Pulmonary artery endothelial cell (primary cell): ENCODE measurements around the gene SOX13. TPM values are rescaled to one million over a fixed set of nuclear protein-coding genes. Genes with fewer than 3 reads are reported as not detected.

Experiments
- DNase-seq: peaks from one replicate; pipeline ENCODE4 v3.0.0-alpha.2; 2011; ENCODE audit warnings: low read depth, low spot score
- total RNA-seq: library from RNA; depleted of rRNA; stranded (reverse); fragments of >200 nt; gene quantifications from 2 replicates; pipeline ENCODE4 v1.2.3, GENCODE V29; 2014

The SOX13 gene
- total RNA-seq, 1 donor from 2014 or later: 9.1 TPM

DNA sequence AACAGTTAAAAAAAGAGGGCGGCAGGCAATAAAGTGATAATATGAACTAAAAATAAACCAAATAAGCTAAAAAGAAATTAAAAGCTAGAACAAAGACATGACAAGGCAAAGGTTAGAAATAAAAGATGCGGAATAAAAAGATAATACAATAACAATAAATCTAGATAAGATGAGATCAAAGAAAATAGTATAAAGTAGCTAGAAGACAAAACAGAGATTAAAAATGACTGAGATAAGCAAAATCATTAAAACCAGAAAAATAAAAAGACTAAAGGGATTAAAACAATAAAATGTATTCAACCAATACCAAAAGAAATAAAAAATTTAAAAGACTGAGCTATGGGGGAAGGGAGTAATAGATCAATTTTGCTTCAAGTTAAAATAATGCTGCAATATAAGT lies 10.8 kb upstream of the SOX13 start:
- no peak for DNase-seq

GRCh38 chr1:204065174-204065985 lies 7.5 kb upstream of the SOX13 start:
- no peak for DNase-seq

- no peak for DNase-seq
These were observed 7.0 kb upstream of the SOX13 start for GRCh38 chr1:204065986-204066300.

- no peak for DNase-seq
These were observed 5.0 kb upstream of the SOX13 start for GRCh38 chr1:204067935-204068334.

GRCh38 chr1:204069887-204070286 lies 3.0 kb upstream of the SOX13 start:
- no peak for DNase-seq

GRCh38 chr1:204070895-204071294 lies 2.0 kb upstream of the SOX13 start:
- no peak for DNase-seq

DNA sequence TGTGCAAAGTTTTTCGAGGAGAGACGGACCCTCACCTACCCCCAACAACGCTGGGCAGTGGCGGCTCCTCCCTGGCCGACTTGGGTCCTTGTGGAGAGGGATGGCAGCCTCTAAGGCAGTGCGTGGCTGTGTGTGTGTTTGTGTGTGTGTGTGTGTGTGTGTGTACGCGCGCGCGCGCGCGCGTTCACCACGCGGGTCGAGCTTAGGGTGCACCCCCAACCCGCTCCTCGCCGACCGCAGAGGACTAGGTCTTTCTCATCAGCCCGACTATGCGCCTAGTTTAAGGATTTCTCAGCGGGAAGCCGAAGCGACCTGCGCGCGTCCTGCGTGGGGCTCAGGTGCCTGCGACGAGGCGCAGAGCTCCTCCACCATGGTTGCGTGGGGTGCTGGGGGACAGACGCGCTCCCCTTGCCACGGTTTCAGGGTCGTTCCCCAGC lies 940 bp downstream of the SOX13 start:
- no peak for DNase-seq

GRCh38 chr1:204074274-204075138 lies 1.6 kb downstream of the SOX13 start:
- peak; percentile 35 for DNase-seq

DNA sequence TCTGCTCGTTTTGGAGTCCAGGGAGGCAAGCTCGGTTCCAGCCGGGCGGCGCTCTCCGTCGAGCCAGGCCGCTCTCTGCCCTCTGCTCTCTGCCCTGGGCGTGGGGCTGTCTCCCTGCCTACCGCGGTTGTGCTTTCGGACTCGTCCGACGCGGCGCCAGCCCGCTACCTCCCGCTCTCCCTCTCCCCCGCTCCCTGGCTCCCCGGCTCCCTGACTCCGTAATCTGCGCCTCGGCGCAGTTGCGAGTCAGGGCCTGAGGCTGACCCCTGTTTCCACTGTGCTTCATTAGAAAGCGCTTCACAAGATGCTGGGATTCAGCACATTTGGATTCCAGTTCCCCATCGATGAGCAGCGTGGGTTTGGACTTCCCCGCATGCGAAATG lies 2.2 kb downstream of the SOX13 start:
- DNase-seq: no peak

DNA sequence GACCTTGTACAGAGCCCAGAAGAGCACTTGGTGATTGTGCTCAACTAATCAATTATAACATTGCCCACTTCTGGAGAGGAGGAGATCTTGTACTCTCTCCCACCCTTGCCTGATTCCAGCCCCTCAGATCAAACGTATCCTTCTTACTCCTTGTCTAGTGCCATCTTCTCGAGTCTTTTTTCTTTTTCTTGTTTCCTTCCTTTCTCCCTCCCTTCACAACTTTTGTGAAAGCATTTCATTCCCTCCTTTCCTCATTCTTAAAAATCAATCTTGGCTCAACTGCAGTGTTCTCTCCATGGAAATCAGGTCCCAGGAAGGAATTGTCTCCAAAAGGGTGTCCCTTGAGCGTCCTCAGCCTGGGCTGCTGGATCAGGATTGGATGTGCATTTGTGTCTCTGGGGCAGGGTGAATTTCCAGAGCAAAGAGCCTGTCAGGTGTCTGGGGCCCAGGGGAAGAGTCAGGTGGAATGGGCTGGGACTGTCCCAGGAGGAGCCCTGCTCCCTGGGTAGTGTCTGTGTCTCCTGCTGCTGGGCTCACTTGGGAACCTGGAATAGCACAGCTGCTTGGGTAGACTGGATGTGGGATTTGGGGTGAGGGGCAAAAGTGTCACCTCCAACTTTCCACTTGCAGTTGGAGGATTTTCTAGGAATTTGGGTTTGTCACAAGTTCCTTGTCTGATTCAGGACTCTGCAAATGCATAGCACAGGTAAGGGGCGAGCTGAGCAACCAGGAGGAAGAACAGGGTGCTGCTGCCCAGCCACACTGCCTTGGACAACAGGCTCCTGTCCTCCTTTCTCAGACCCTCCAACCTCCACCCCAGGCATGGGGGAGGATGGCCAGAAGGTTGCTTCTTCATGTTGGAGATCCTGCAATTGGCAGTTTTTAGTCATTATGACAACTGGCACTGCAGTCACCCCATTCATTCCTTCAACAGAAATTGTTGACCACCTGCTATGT lies 3.3 kb downstream of the SOX13 start:
- DNase-seq: no peak

DNA sequence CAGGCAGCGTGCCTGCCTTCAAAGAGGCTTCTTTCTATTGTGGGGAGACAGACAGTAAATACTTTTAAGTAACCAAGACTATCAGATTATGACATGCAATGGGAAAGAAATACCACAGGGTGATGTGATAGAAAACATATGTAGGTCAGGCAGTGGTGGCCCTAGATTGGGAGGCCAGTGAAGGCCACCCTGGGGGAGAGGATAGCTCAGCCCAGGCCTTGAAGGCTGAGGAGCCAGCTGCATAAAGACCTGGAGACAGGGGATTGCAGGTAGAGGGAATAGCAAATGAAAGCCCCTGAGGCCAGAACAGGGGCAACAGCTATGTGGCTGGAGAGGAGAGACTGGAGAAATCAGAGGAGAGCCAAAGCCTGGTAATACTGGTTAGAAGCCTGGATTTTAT lies 4.0 kb downstream of the SOX13 start:
- DNase-seq: no peak

DNA sequence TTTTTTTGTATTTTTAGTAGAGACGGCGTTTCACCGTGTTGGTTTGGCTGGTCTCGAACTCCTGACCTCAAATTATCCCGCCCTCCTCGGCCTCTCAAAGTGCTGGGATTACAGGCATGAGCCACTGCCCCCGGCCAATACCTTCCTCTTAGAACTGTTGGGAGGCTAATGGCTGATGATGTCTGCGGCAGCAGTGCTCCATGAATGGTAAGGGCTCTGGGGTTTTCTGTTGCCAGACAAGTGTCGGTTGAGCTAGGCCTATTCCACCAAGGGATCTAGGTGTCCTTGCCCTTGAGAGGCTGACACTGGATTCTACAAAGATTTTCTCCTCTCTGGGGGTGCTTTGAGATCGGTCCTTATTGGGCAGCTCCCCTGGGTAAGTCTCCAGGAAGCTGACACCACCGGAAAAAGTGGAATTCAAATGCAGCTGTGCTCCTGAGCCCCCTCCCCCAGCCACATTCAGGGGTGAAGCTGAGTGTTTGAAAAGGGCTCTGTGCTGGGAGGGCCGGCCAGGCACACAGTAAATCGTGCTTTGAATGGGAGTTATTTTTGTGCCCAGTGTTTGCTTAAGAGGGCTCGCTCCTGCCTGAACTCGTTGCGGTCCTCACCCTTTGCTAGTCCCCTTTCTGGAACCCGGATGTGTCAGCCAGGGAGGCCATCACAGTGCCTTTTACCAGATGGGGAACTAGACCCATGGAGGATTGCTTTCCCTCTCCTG lies 5.2 kb downstream of the SOX13 start:
- no peak for DNase-seq

DNA sequence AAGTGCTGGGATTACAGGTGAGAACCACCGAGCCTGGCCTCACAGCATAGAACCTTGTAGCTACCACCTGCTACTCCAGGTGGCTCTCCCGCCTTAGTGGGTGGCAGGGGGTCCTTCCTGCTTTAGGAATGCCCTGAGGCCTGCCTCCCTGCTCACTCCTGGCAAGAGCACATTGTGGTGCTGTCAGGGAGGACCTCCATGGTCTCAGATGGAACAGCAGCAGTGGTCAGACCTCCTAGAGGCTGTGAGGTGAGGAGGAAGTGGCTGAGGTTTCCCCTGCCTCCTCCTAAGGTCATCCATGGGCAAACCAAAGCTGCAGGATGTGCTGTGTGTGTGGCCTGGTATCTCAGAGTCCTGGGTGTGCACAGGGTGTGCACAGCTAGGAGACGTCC lies 6.7 kb downstream of the SOX13 start:
- DNase-seq: no peak

DNA sequence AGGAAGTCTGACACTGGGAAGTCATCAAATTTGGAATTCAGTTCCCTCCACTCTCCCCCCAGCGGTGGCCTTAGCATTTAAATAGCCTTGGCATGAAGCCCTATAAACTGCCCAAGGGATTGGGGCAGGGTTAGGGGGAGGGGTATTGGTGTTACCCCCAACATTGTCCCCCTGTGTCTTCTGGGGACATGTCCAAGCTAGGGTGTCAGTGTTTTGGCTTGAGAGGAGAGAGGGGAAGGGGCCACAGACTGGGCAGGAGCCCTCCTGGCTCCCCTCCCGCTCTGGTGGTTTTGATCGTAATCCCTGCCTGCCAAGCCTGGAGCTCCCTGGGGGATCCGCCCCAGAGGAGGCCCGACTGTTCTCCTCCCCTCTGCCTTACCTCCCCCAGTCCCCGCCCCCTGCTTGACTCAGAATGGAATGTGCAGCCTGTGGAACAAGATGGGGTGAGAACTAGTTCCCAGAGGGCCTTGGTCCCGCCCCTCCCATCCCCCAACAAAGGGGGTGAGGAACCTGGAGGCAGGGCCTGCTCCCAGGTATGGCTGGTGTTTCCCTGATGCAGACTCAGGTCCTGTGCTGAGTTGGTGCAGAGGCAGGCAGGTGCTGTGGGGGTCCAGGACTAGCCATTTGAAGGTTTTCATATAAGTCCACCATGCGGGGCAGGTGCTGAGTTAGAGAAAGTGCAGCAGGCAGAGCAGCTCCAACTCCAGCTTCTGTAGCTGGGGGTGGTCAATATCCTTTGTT lies 7.4 kb downstream of the SOX13 start:
- no peak for DNase-seq

DNA sequence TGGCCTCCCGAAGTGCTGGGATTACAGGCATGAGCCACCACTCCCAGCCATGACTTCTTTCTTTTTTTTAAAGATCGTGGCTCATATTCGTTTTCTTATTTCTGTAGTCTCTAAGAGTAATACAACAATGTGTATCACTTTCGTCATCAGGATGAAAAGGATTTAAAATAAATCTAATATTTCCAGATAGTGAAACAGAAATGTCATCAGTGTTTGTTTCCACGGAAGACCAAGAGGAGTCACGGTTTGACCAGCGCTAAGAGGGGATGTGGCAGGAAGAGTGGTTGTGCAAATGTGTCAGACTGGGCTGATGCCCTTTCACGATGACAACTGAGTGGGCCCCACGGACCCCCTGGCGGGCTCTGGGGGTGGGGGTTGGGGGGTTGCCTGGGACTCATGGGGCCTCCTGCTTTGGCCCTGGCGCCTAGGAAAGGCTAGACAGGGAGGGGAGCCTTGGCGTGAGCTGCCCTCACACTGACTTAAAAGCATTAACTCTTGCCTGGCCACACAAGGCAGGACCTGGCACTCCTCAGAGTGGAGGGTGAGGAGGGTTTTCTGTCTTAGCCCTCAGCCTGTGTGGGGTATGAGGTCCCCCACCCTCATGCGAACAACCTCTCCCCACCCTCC lies 8.4 kb downstream of the SOX13 start:
- no peak for DNase-seq

- DNase-seq: no peak
These were observed 9.0 kb downstream of the SOX13 start for GRCh38 chr1:204081791-204082513.

DNA sequence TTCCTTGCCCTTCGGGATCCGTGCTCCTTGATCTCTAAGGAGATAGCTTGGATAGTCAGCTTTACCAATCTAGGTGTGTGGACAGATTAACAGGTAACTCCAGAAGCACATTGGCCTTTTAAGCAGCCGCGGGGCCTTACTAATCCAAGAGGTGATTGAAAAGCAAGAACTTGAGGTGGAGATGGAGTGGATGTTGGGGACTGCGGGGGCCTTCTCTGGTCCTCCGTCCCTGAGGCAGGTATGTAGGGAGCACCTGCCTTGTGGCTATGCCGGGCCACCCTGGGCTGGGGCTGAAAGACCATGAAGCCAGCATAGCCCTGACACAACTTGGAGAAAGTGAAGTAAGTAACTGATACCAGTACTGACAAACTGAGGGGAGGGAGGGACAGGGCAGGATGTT lies 10.6 kb downstream of the SOX13 start:
- DNase-seq: no peak

- no peak for DNase-seq
These were observed 11.4 kb downstream of the SOX13 start for GRCh38 chr1:204084247-204084772.

GRCh38 chr1:204085876-204086275 lies 13.0 kb downstream of the SOX13 start:
- DNase-seq: no peak
